Stomach (tissue), 9 donors: ENCODE data around the gene FADS3. TPM values are rescaled to one million over a fixed set of nuclear protein-coding genes. Genes with fewer than 3 reads are reported as not detected.

Experiments
- DNase-seq, 2 donors: peaks; one replicate each; pipeline versions ENCODE4 v3.0.0 to v3.0.0-alpha.2; 2013 to 2019
- H3K27ac ChIP-seq, 5 donors: fragments of 200-600 bp in 4 of 5; sonication (generic) in 4 of 5; one replicate each; pipeline ENCODE4 v1.5.1; 2013 to 2019; ENCODE audit warnings: mild to moderate bottlenecking in 1 of 5, moderate library complexity in 1 of 5
- H3K27me3 ChIP-seq, 3 donors: fragments of 200-600 bp; sonication (generic); one replicate each; pipeline ENCODE4 v1.5.1; 2017 to 2019; ENCODE audit warnings: mixed run types in 1 of 3
- H3K36me3 ChIP-seq, 4 donors: fragments of 200-600 bp; sonication (generic); 1 replicate in 3 of 4; 2 replicates in 1 of 4; pipeline ENCODE4 v1.5.1; 2016 to 2019
- H3K4me1 ChIP-seq, 4 donors: fragments of 200-600 bp; sonication (generic); one replicate each; pipeline ENCODE4 v1.5.1; 2016 to 2019
- H3K4me3 ChIP-seq, 4 donors: fragments of 200-600 bp; sonication (generic) in 3 of 4; one replicate each; pipeline ENCODE4 v1.5.1; 2016 to 2019; ENCODE audit warnings: mild to moderate bottlenecking in 1 of 4
- H3K9me3 ChIP-seq, 4 donors: fragments of 200-600 bp; sonication (generic); one replicate each; pipeline ENCODE4 v1.5.1; 2016 to 2019
- CTCF ChIP-seq, 7 experiments: fragments of 450-650 bp in 4 of 7; fragments of 200-600 bp in 3 of 7; sonication (generic) in 3 of 7; IDR thresholded peaks; one replicate each; pipeline ENCODE4 v1.5.1; 2016 to 2019; ENCODE audit warnings: antibody characterized with exemption in 7 of 7, control low read depth in 2 of 7, mild to moderate bottlenecking in 1 of 7
- EP300 ChIP-seq: sonication (generic); formaldehyde crosslinking; IDR thresholded peaks from one replicate; pipeline ENCODE4 v1.6.1; 2017; ENCODE audit warnings: antibody characterized with exemption
- POLR2A ChIP-seq, 4 donors: fragments of 450-650 bp; IDR thresholded peaks; one replicate each; pipeline ENCODE4 v1.6.1; 2016; ENCODE audit warnings: antibody characterized with exemption in 4 of 4, control low read depth in 2 of 4, mild to moderate bottlenecking in 1 of 4, moderate library complexity in 1 of 4
- POLR2AphosphoS5 ChIP-seq, 3 donors: sonication (generic); formaldehyde crosslinking; IDR thresholded peaks; one replicate each; pipeline ENCODE4 v1.6.1; 2016; ENCODE audit warnings: antibody characterized with exemption in 3 of 3
- WGBS, 5 donors: extraction: QIAGEN DNeasy Blood & Tissue Kit in 3 of 5; methylation state at CpG; one replicate each; pipeline versions ENCODE4 v1.1.5 to v1.1.7; 2013 to 2018; 5-methylcytosine and 5-hydroxymethylcytosine counted together
- intact Hi-C: fragments of 100-400 bp; cut with DNase I; formaldehyde crosslinking; loops from one replicate; pipeline ENCODE4 v1.15.1; 2023; ENCODE audit warnings: low total_unique reads
- polyA plus RNA-seq, 3 donors: library from polyadenylated mRNA; stranded (reverse); fragments of 200-250 nt; gene quantifications; one replicate each; pipeline ENCODE4 v1.2.3, GENCODE V29; 2013
- total RNA-seq, 5 donors: library from RNA; depleted of rRNA; stranded (reverse); fragments of >200 nt; gene quantifications; one replicate each; pipeline versions ENCODE4 v1.1.0 to v1.2.3, GENCODE V29; 2014 to 2016
- donor health status: healthy with polysubstance abuse.
- donor health status: Bipolar disorder and iron deficiency.
- donor health status: healthy.

Gene FADS3
- total and polyA plus RNA-seq, 8 donors: 2.6 to 140 (median 17.5) TPM

GRCh38 chr11:61918251-61918937 lies 27.0 kb upstream of the FADS3 start:
- Histone ChIP-seq H3K4me1 (peaks cover 29 to 48% (median 37%) of the 10 kb centered on the region in 4 donors), H3K9me3 (no peaks in the 10 kb centered on the region), H3K4me3 (peak overlapping the region in 3 of 4 donors; percentile 60 to 64 (median 62)), H3K27ac (peak overlapping the region in 4 of 5 donors; percentile 73 to 85 (median 74)), H3K27me3 (peaks cover 0 to 48% (median 14%) of the 10 kb centered on the region in 3 donors), H3K36me3 (no peaks in the 10 kb centered on the region)
- TF ChIP-seq POLR2A (IDR thresholded peaks at IDR 0.05) (no peak), POLR2AphosphoS5 (IDR thresholded peaks at IDR 0.05) (no peak), CTCF (IDR thresholded peaks at IDR 0.05) (no peak), EP300 (no peak)
- 74 to 82% (median 78%) methylated on average over 10 to 14 of the region's 14 CpGs for WGBS, 5 donors
- no peak for DNase-seq
- intact Hi-C loops: no loop called here

- 2 to 5% (median 3%) methylated on average over 29 to 74 of the region's 74 CpGs for WGBS, 5 donors
- no peaks in the 10 kb centered on the region for H3K9me3 ChIP-seq
- intact Hi-C loops: no loop called here
- peak within 1 kb of the TSS in 4 of 5 donors; percentile 73 to 85 (median 74) for H3K27ac ChIP-seq
- H3K4me1 ChIP-seq: peaks cover 21 to 48% (median 35%) of the 10 kb centered on the region in 4 donors
- H3K4me3 ChIP-seq: peak within 1 kb of the TSS; percentile 59 to 64 (median 61)
- TF ChIP-seq POLR2AphosphoS5 (IDR thresholded peaks at IDR 0.05) (peak in 1 of 3 donors; percentile 4), POLR2A (IDR thresholded peaks at IDR 0.05) (no peak)
- H3K36me3 ChIP-seq: no peaks in the 10 kb centered on the region
- peak; percentile 56 to 88 for DNase-seq
- peaks cover 0 to 48% (median 14%) of the 10 kb centered on the region in 3 donors for H3K27me3 ChIP-seq
These were observed 26.2 kb upstream of the FADS3 start, which contains the start of gene RAB3IL1 for GRCh38 chr11:61917334-61918109. Gene RAB3IL1, minus strand, starts transcription at chr11:61917566. Its CDS starts 199 bp downstream, at chr11:61917367.

GRCh38 chr11:61916737-61917333 lies 25.5 kb upstream of the FADS3 start:
- H3K4me1 ChIP-seq: peaks cover 21 to 48% (median 38%) of the 10 kb centered on the region in 4 donors
- TF ChIP-seq EP300: no peak
- no peak for TF ChIP-seq CTCF (IDR thresholded peaks at IDR 0.05)
- TF ChIP-seq POLR2A (IDR thresholded peaks at IDR 0.05): no peak
- TF ChIP-seq POLR2AphosphoS5 (IDR thresholded peaks at IDR 0.05): no peak
- WGBS, 5 donors: 3 to 8% (median 7%) methylated on average over 18 to 32 of the region's 32 CpGs
- DNase-seq: no peak
- peak overlapping the region in 4 of 5 donors; percentile 73 to 85 (median 74) for H3K27ac ChIP-seq
- peaks cover 0 to 48% (median 14%) of the 10 kb centered on the region in 3 donors for H3K27me3 ChIP-seq
- H3K4me3 ChIP-seq: peak overlapping the region; percentile 59 to 64 (median 61)
- no peaks in the 10 kb centered on the region for H3K9me3 ChIP-seq
- H3K36me3 ChIP-seq: no peaks in the 10 kb centered on the region
- intact Hi-C loops: no loop called here

GRCh38 chr11:61914471-61915171 lies 23.3 kb upstream of the FADS3 start:
- Histone ChIP-seq H3K27me3 (peaks cover 0 to 33% (median 14%) of the 10 kb centered on the region in 3 donors), H3K4me3 (peak overlapping the region in 1 of 4 donors; percentile 62), H3K4me1 (peaks cover 21 to 52% (median 35%) of the 10 kb centered on the region in 4 donors), H3K36me3 (no peaks in the 10 kb centered on the region), H3K27ac (peak overlapping the region in 1 of 5 donors; percentile 85), H3K9me3 (no peaks in the 10 kb centered on the region)
- 76 to 88% (median 84%) methylated on average over 7 of the region's 7 CpGs for WGBS, 5 donors
- TF ChIP-seq POLR2AphosphoS5 (IDR thresholded peaks at IDR 0.05): no peak
- TF ChIP-seq EP300: no peak
- TF ChIP-seq POLR2A (IDR thresholded peaks at IDR 0.05): no peak
- TF ChIP-seq CTCF (IDR thresholded peaks at IDR 0.05): no peak
- DNase-seq: no peak
- intact Hi-C loops: no loop called here
